IMR-90 (cell line): ENCODE data around the gene SMPDL3A. TPM values are rescaled to one million over a fixed set of nuclear protein-coding genes. Genes with fewer than 3 reads are reported as not detected.

Source experiments
- ATAC-seq: fragments of 200-7000 bp; cut with Tn5 transposase; 2 replicates; pipeline ENCODE4 v1.9.1; 2020; ENCODE audit warnings: low read depth, mild to moderate bottlenecking, moderate library complexity
- BruUV-seq: library from RNA; stranded (reverse); fragments of 400-500 nt; replicated peaks from 2 replicates; lab custom pipeline; 2021; lab: Mats Ljungman, UMichigan
- CTCF ChIA-PET: fragments of 300-600 bp; formaldehyde crosslinking; extraction: SDS; loops from one replicate; lab custom pipeline; 2021; ENCODE audit warnings: antibody characterized with exemption; lab: Yijun Ruan, JAX
- POLR2A ChIA-PET: fragments of 300-600 bp; sonication (Branson Sonifier 250); formaldehyde crosslinking; loops from one replicate; lab custom pipeline; 2022; ENCODE audit warnings: antibody characterized with exemption; ENCODE audit not compliant: unreplicated experiment; lab: Charles Lee
- DNase-seq: peaks from one replicate; pipeline ENCODE4 v3.0.0; 2013
- H2AFZ ChIP-seq: replicated peaks from 2 replicates; pipeline ENCODE3; 2013; ENCODE audit warnings: low read length, mild to moderate bottlenecking; ENCODE audit not compliant: poor library complexity
- H2AK5ac ChIP-seq: 2 replicates; pipeline ENCODE4 v1.6.1; 2013; ENCODE audit warnings: low read depth, low read length, inconsistent platforms
- H2AK9ac ChIP-seq: replicated peaks from 2 replicates; pipeline ENCODE3; 2013; ENCODE audit warnings: mild to moderate bottlenecking, low read depth, low read length, moderate library complexity; ENCODE audit not compliant: poor library complexity
- H2BK120ac ChIP-seq: 2 replicates; pipeline ENCODE4 v1.6.1; 2013; ENCODE audit warnings: low read depth, low read length, inconsistent platforms
- H2BK15ac ChIP-seq: 3 replicates; pipeline ENCODE4 v1.6.1; 2013; ENCODE audit warnings: low read depth, low read length, inconsistent platforms
- H2BK20ac ChIP-seq: 2 replicates; pipeline ENCODE4 v1.6.1; 2013; ENCODE audit warnings: low read depth, mild to moderate bottlenecking, inconsistent platforms, low read length, moderate library complexity
- H2BK5ac ChIP-seq: 2 replicates; pipeline ENCODE4 v1.6.1; 2013; ENCODE audit warnings: mild to moderate bottlenecking, low read depth, low read length, inconsistent platforms; ENCODE audit not compliant: poor library complexity, severe bottlenecking
- H3K14ac ChIP-seq: replicated peaks from 2 replicates; pipeline ENCODE4 v1.6.1; 2013; ENCODE audit warnings: low read depth, low read length, inconsistent platforms
- H3K18ac ChIP-seq: 2 replicates; pipeline ENCODE4 v1.6.1; 2013; ENCODE audit warnings: low read depth, low read length, control low read depth
- H3K23ac ChIP-seq: 2 replicates; pipeline ENCODE4 v1.6.1; 2013; ENCODE audit warnings: low read depth, low read length, inconsistent platforms
- H3K27ac ChIP-seq: 2 replicates; pipeline ENCODE4 v1.5.1; 2013; ENCODE audit warnings: mild to moderate bottlenecking, control low read depth, low read length; ENCODE audit not compliant: insufficient read depth
- H3K27me3 ChIP-seq: 2 replicates; pipeline ENCODE4 v1.6.1; 2013; ENCODE audit warnings: low read length; ENCODE audit not compliant: control insufficient read depth, insufficient read depth
- H3K36me3 ChIP-seq: 2 replicates; pipeline ENCODE4 v1.6.1; 2013; ENCODE audit warnings: low read length, mixed read lengths; ENCODE audit not compliant: control insufficient read depth, insufficient read depth
- H3K4ac ChIP-seq: 2 replicates; pipeline ENCODE4 v1.6.1; 2013; ENCODE audit warnings: low read depth, low read length, inconsistent platforms
- H3K4me1 ChIP-seq: 2 replicates; pipeline ENCODE4 v1.6.1; 2013; ENCODE audit warnings: low read length, mixed read lengths; ENCODE audit not compliant: control insufficient read depth, insufficient read depth
- H3K4me2 ChIP-seq: 2 replicates; pipeline ENCODE4 v1.6.1; 2013; ENCODE audit warnings: low read depth, mild to moderate bottlenecking, control low read depth, low read length, moderate library complexity
- H3K4me3 ChIP-seq: 2 replicates; pipeline ENCODE4 v1.5.1; 2013; ENCODE audit warnings: low read depth, mild to moderate bottlenecking, control low read depth, low read length, moderate library complexity; ENCODE audit not compliant: insufficient read depth
- H3K56ac ChIP-seq: 2 replicates; pipeline ENCODE4 v1.6.1; 2013; ENCODE audit warnings: low read length, inconsistent platforms; ENCODE audit not compliant: insufficient read depth; ENCODE audit errors: extremely low read depth
- H3K79me1 ChIP-seq, 2 experiments: 2 replicates each; pipeline ENCODE4 v1.6.1; 2013; ENCODE audit warnings: low read length in 2 of 2, inconsistent platforms in 1 of 2, low read depth in 1 of 2
- H3K9ac ChIP-seq: 2 replicates; pipeline ENCODE4 v1.6.1; 2013; ENCODE audit warnings: low read depth, low read length, control low read depth
- H3K9me1 ChIP-seq: 2 replicates; pipeline ENCODE4 v1.6.1; 2013; ENCODE audit warnings: low read length, inconsistent platforms; ENCODE audit not compliant: insufficient read depth
- H3K9me3 ChIP-seq: 2 replicates; pipeline ENCODE4 v1.6.1; 2013; ENCODE audit warnings: low read length; ENCODE audit not compliant: control insufficient read depth, insufficient read depth
- H4K20me1 ChIP-seq: 2 replicates; pipeline ENCODE4 v1.6.1; 2013; ENCODE audit warnings: low read length, inconsistent platforms; ENCODE audit not compliant: insufficient read depth
- H4K5ac ChIP-seq: 2 replicates; pipeline ENCODE4 v1.6.1; 2013; ENCODE audit warnings: mild to moderate bottlenecking, low read depth, low read length, control low read depth
- H4K8ac ChIP-seq, 2 experiments: 2 replicates each; pipeline ENCODE4 v1.6.1; 2013; ENCODE audit warnings: low read depth in 2 of 2, low read length in 2 of 2, control low read depth in 1 of 2, inconsistent platforms in 1 of 2
- H4K91ac ChIP-seq: 2 replicates; pipeline ENCODE4 v1.6.1; 2013; ENCODE audit warnings: low read depth, low read length, inconsistent platforms; ENCODE audit not compliant: insufficient read depth
- MAFK ChIP-seq: IDR thresholded peaks from 2 replicates; pipeline ENCODE4 v1.6.1; 2012; ENCODE audit warnings: low read depth, low read length, improper control_type of control experiment
- MXI1 ChIP-seq: IDR thresholded peaks from 2 replicates; pipeline ENCODE4 v1.6.1; 2012; ENCODE audit warnings: low read depth, mild to moderate bottlenecking, low read length, moderate library complexity, borderline replicate concordance
- WGBS, 2 experiments: methylation state at CpG; one replicate each; pipeline versions ENCODE4 v1.1.5 to v1.1.7; 2013; ENCODE audit warnings: missing lambda C conversion rate in 2 of 2; ENCODE audit not compliant: insufficient read length in 1 of 2; ENCODE audit errors: extremely low coverage in 2 of 2; 5-methylcytosine and 5-hydroxymethylcytosine counted together
- dilution Hi-C: fragments of 300-500 bp; cut with HindIII; formaldehyde crosslinking; loops from one replicate; pipeline ENCODE4 v1.14.3; 2018; ENCODE audit warnings: low sequenced_read_pairs; ENCODE audit not compliant: unreplicated experiment
- in situ Hi-C: fragments of 300-500 bp; cut with MboI; formaldehyde crosslinking; loops from 3 replicates; pipeline ENCODE4 v1.14.3; 2019; ENCODE audit warnings: low sequenced_read_pairs, inconsistent platforms, mixed read lengths
- intact Hi-C: fragments of 100-400 bp; cut with micrococcal nuclease; formaldehyde crosslinking; loops from 2 replicates; pipeline ENCODE4 v1.10.0; 2022
- polyA plus RNA-seq, 3 experiments: library from polyadenylated mRNA; depleted of rRNA; stranded (reverse); fragments of >200 nt; gene quantifications; 2 replicates each; pipeline ENCODE4 v1.2.3, GENCODE V29; 2012; ENCODE audit warnings: low replicate concordance in 1 of 3
- total RNA-seq: library from RNA; depleted of rRNA; stranded (reverse); fragments of >200 nt; gene quantifications from 2 replicates; pipeline ENCODE4 v1.2.3, GENCODE V29; 2012

Gene SMPDL3A
- total and polyA plus RNA-seq, 2 of the 4 experiments (the other 2 are of a cell fraction) = 9.9 to 14.2 TPM

DNA sequence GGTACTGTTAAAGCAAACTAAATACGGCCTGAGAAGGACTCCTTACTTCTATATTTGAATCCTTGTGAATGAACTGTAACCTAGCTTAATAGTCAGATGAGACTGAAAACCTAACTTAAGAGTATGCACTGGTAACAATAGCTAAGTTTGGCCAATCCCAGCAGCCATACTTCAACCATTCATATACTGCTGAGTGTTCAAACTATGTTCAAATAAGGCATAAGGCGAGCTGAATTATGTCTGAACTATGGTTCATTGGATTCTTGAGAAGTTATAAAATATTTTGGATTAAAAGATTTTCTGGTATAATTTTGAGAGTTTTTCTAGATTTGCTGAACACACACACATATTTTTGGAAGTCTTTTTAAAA, 2.2 kb downstream of the SMPDL3A start:
- Histone ChIP-seq H2BK120ac (no peak overlapping the region), H4K20me1 (no peaks in the 10 kb centered on the region), H3K79me1 (peaks cover 4 to 28% of the 10 kb centered on the region in 2 experiments; a peak in 2 of 4 replicates), H3K27me3 (no peaks in the 10 kb centered on the region), H3K4me1 (peaks cover 9% of the 10 kb centered on the region), H3K56ac (0 out of 2 replicates have a peak overlapping the region, but pooled peaks have one; percentile 27), H4K5ac (peak overlapping the region; percentile 83; the same call in 1 of the 2 replicates), H3K9ac (peak overlapping the region; percentile 79; the same call in 1 of the 2 replicates), H3K27ac (peak overlapping the region; percentile 85; the same call in 1 of the 2 replicates), H3K14ac (no peak overlapping the region), H2AK9ac (no peak overlapping the region), H3K4ac (peak overlapping the region; percentile 76; the same call in 1 of the 2 replicates), H2BK15ac (peak overlapping the region; percentile 26; the same call in 1 of the 3 replicates), H3K4me2 (peak overlapping the region; percentile 82), H3K18ac (no peak overlapping the region; the same call in 1 of the 2 replicates), H4K8ac (peak overlapping the region in 1 of 2 experiments; percentile 33; a peak in 1 of 4 replicates), H3K36me3 (peaks cover 3% of the 10 kb centered on the region; the same call in 1 of the 2 replicates), H2AFZ (no peak overlapping the region), H3K9me3 (no peaks in the 10 kb centered on the region), H4K91ac (no peak overlapping the region), H2BK20ac (peak overlapping the region; percentile 26; the same call in 1 of the 2 replicates), H3K4me3 (peak overlapping the region; percentile 63), H3K23ac (no peak overlapping the region; the same call in 1 of the 2 replicates), H2BK5ac (no peak overlapping the region), H3K9me1 (no peaks in the 10 kb centered on the region), H2AK5ac (no peak overlapping the region)
- intact Hi-C loops (no loop called here), dilution Hi-C loops (no loop called here), in situ Hi-C loops (no loop called here)
- DNase-seq = no peak
- CTCF ChIA-PET = no interaction called here
- no TSS peak for BruUV-seq
- ATAC-seq = no peak
- POLR2A ChIA-PET = no interaction called here
- no peak for TF ChIP-seq MAFK
- no peak for TF ChIP-seq MXI1
- WGBS, 2 experiments = no CpG with 5 or more reads among the region's 2 CpGs
